Adipose tissue (tissue), 3 donors: ENCODE results near the gene VWA3B. TPM values are rescaled to one million over a fixed set of nuclear protein-coding genes. Genes with fewer than 3 reads are reported as not detected.

Experiments used
- H3K27ac ChIP-seq: one replicate; pipeline ENCODE4 v1.5.1; 2013; ENCODE audit warnings: low read depth, low read length
- WGBS, 3 donors: extraction: QIAGEN DNeasy Blood & Tissue Kit; methylation state at CpG; one replicate each; pipeline ENCODE4 v1.1.7; 2013; 5-methylcytosine and 5-hydroxymethylcytosine counted together
- polyA plus RNA-seq, 3 donors: library from polyadenylated mRNA; stranded (reverse); fragments of 200-250 nt; gene quantifications; one replicate each; pipeline ENCODE4 v1.2.3, GENCODE V29; 2013
- donor health status: healthy with polysubstance abuse.
- donor health status: Bipolar disorder and iron deficiency.
- donor health status: healthy.

Gene VWA3B
- polyA plus RNA-seq, 3 donors = 0.29 TPM; not detected in 2

DNA sequence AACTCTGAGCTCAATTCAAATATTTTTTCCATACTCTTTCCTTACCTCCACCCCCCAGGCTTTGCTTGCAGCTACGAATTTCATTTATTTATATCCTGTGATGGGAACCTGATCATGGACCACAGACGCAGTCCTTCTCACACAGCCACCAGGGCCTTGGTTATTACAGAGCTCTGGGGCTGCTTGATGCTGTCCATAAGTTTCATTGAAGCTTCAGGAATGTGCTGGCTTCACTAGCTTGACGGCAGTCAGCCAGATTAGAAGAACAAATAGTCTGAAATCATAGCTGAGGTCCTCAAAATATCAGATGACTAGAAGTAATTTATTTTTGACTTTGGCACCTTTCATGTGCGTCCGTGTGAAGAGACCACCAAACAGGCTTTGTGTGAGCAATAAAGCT is 104.9 kb downstream of the VWA3B start:
- 30 to 61% (median 50%) methylated on average over 5 of the region's 5 CpGs for WGBS, 3 donors
- H3K27ac ChIP-seq = no peak overlapping the region

DNA sequence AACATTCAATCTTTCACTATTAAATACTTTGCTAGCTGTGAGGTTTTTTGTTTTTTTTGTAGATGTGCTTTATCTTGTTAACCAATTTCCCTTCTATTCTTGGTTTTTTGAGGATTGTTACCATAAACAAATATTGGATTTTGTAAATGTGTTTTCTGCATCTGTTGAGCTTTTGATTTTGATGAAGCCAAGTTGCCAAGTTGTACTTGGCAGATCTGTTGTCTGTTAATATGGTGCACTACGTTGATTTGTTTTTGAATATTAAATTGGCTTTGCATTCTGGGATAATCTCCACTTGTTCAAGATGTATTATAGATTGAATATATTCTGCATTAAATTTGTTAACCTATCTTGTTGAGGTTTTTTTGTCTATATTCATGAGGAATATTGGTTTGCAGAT is 114.6 kb downstream of the VWA3B start:
- H3K27ac ChIP-seq = no peak overlapping the region
- 81 to 85% (median 83%) methylated on average over 1 of the region's 1 CpG for WGBS, 3 donors

DNA sequence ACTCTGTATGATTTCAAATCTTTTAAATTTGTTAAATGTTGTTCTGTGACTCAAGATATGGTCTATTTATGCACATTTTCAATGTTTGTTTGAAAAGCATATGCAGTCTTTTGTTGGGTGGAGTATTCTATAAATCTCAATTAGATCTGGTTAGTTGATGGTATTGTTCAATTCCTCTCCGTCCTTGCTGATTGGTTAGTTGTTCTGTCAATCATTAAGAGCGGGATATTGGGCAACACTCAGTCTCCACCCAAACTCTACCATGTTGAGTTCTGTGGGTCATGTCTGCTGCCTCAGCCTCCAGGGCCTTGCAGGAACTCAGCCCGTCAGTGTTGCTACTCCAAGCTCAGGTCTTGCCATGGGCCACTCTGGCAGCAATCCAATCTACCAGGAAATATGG is 118.9 kb downstream of the VWA3B start:
- WGBS, 3 donors = 92 to 94% (median 94%) methylated on average over 3 of the region's 3 CpGs
- no peak overlapping the region for H3K27ac ChIP-seq

DNA sequence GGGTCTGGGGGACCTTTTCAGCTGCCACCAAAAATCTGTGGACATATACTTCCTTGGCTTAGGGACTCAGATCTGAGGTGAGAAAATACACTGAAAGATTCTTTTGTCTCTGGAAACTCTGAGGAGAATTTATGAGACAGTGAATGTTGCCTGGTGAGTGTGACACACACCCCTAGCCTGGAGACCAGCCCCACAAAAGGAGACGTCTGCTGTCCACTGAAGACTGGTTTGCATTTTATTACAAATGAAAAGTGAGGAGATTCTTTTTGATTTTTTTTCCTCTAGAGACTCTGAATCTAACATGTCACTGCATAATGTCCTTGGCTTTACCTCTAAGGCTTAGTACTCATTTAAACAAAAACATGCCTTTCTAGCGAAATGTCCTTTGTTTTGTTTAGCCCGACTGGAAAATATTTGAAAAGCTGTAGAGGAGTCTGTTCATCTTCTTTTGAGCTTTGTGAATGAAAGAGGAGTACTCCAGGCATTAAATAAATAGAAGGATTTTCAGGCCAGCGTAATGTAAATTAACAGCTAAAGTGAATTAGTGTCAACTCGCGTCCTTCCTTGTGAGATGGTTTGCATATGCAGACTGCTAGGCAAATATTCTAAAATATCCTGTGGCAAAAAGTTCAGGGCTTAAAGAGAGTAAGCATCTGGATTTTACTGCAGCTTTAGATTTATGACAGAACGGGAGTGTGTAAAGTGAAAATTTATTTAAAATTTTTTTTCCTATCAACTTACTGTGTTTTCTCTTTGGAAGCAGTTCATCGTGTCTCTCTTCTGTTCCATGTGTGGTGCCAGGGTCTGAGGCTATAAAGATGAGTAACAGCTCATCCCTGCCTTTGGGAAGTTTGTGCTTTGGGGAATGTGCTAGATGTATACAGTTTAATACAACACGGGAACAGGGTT is 125.4 kb downstream of the VWA3B start:
- WGBS, 3 donors = 44 to 56% (median 54%) methylated on average over 9 of the region's 9 CpGs
- no peak overlapping the region for H3K27ac ChIP-seq

DNA sequence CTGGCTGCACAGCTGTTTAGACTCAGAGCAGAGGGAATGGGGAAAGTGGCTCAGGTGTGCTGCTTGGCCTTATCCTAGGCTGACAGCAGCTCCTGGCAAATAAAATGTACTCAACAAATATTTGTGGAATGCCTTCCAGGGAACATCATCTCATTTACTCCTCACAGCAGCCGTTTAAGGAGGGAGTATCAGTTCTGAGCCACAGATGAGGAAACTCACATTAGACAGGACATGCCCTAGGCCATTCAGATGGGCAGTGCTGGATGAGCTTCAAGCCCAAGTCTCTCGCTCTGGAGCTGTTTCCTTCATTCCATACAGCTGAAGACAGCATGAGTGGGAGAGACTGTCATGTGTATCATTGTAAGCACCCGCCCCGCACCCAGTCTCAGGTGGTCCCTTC is 129.6 kb downstream of the VWA3B start:
- WGBS, 3 donors = 50 to 73% (median 68%) methylated on average over 4 of the region's 4 CpGs
- H3K27ac ChIP-seq = no peak overlapping the region

DNA sequence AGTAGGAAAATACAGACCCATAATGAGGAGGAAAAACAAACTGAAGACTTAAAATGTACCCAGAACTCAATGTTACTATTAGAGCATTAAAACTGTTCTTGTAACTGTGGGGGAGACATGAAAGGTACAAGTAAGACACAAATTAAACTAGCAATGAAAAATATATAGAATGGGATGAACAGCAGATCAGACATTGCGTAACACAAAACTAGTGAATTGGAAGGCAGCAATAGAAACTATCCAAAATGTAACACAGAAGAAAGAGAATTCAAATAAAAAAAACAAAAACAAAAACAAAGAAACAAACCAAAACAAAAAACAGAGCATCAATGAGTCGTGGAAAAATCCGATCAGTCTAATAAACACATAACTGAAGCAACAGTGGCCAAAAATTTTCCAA is 132.2 kb downstream of the VWA3B start:
- WGBS, 3 donors = 92 to 98% (median 97%) methylated on average over 3 of the region's 3 CpGs
- no peak overlapping the region for H3K27ac ChIP-seq

DNA sequence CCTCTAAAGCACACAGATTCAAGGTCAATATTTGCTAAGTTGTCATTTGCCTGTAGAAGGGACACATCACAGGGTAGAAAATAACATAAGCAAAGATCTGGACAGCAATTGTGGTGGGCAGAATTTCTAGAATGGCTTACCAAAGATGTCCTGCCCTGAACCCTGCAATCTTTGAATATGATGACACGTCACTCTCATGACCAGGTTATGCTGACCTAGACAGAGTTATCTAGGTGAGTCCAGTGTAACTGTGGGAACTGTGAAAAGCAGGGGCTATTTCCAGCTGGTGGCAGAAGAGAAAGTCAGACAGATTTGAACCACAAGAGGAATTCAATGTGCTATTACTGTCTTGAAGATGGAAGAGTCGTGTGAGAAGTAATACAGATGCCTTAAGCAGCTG is 147.0 kb downstream of the VWA3B start:
- H3K27ac ChIP-seq = no peak overlapping the region
- 54 to 80% (median 69%) methylated on average over 2 of the region's 2 CpGs for WGBS, 3 donors

DNA sequence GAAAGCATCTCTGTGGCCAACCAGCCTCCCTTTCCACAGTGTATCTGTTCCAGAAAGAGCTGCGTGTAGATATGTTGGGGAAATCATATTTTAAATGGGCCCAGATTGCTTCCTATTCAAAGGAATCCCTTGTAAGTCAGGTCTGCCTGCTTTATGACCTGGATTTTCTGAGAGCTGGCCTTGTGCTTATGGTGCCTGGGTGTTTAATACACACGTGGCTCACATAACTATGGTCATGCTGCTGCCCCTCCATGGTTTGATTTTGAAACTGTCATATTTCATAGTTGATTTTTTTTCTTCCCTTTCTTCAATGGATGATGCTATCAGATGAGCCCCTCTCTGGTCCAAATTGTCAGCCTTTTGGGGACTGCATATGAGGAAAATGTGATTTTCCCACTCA is 147.8 kb downstream of the VWA3B start:
- 55 to 57% (median 55%) methylated on average over 2 of the region's 2 CpGs for WGBS, 3 donors
- no peak overlapping the region for H3K27ac ChIP-seq

DNA sequence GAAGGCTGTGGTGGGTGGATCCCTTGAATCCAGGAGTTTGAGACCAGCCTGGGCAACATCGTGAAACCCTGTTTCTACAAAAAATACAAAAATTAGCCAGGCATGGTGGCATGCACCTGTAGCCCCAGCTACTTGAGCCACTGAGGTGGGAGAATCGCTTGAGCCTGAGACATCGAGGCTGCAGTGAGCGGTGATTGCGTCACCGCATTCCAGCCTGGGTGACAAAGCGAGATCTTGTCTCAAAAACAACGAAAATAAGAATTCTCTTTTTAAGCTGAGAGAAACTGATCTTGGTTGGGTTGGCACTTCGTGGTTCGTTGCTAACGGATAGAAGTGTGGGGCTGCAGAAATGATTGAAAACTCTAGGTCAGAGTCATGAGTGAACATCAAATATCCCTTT is 150.0 kb downstream of the VWA3B start:
- no peak overlapping the region for H3K27ac ChIP-seq
- WGBS, 3 donors = 91 to 92% (median 92%) methylated on average over 11 of the region's 11 CpGs

DNA sequence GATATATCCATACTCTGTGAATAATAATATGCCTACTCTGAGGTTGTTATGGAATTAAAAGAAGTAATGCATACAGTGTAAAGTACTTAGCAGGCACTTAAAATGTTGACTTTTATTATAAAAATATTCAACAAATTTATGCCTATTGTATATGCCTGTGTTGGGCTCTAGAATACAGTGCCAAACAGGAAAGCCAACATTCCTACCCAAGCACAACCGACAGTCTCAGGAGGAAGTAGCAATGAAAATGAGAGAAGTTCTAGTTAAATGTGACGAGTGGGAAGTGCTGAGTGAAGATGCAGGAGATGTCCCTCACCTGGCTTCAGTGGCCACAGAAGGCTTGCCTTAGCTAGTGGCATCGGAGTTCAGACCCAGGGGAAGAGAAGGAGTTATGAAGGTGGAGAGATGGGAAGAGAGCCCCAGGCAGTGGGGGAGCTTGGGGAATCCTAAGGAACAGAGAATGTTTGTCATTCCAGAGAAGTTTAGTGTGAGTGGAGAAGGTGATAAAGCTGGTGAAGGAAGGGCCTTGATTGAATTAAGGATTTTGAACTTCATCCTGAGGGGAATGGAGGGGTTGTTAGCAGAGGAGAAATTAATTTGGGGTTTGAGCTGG is 153.9 kb downstream of the VWA3B start:
- no peak overlapping the region for H3K27ac ChIP-seq
- 46 to 53% (median 50%) methylated on average over 3 of the region's 3 CpGs for WGBS, 3 donors

DNA sequence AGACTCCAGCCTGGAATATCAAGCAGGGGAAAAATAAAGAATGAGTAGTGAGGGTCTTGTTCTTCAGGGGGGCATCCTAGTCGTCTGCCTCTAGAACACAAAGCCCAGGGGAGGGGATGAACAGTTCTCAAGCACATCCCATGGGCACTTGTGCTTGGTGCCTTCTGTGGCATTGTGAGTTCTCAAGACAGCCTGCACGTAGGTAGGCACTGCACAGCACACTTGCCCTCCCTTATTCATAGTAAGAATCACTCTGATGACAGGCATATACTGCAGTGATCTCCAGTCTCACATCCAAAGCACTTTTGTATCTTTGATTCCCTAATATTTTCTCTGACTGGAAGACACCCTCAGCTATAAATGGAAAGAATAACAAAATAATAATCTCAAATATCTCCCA is 154.6 kb downstream of the VWA3B start:
- H3K27ac ChIP-seq = no peak overlapping the region
- 60 to 67% (median 62%) methylated on average over 2 of the region's 2 CpGs for WGBS, 3 donors

DNA sequence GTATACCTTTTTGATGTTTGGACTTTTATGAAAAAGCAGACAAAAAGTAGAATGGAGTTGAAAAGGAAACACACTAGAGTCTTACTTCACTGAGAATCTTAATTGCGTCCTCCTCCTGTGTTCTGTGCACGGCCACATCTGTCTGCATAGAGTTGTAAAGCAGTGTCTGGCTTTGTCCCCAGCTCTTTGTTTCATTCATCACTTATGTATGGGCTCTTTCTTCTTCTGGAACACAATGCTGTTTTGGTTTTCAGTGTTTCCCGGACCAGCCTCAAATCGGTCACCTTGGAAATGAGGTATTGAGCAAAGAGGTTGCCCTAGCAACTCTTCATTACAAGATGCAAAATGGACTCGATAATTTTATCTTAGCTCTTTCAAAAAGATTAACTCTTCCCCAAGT is 155.0 kb downstream of the VWA3B start:
- WGBS, 3 donors = 79 to 88% (median 85%) methylated on average over 5 of the region's 5 CpGs
- no peak overlapping the region for H3K27ac ChIP-seq

DNA sequence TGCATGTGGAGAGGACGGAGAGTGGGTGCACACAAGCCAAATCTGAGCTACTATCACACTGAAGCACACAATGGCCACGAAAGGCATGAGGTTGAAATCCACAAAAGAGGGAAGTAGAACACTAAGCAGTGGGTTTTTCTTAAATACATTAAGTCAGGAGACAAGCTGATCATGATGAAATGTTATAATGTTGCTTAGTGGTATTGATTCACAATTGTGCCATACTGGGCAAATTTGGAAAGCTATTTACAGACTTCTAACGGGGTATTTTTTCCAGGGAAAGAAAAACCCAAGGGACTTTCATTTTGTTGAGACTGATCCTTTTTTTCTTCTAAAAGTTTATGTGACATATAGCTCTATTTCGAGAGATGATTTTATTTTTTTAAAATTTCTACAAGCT is 158.5 kb downstream of the VWA3B start:
- 64 to 73% (median 72%) methylated on average over 4 of the region's 4 CpGs for WGBS, 3 donors
- H3K27ac ChIP-seq = no peak overlapping the region

DNA sequence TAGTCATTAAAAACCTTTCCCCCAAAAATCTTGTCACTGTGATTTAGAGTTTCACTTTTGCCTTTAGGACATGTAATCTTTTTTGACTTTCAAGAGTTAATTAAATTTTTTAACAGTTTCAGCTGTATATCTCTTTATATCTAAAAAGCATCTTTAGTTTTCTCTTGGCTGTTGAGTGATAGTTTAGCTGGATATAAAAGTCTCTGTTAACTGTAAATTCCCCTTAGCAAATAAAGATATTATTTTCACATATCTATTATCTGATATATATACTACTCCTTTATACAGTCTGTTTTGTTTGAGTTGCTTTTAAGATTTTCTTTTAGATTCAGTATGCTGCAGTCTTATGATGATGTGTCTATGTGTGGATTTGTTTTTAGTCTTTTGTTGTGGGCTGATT is 160.4 kb downstream of the VWA3B start:
- H3K27ac ChIP-seq = no peak overlapping the region

DNA sequence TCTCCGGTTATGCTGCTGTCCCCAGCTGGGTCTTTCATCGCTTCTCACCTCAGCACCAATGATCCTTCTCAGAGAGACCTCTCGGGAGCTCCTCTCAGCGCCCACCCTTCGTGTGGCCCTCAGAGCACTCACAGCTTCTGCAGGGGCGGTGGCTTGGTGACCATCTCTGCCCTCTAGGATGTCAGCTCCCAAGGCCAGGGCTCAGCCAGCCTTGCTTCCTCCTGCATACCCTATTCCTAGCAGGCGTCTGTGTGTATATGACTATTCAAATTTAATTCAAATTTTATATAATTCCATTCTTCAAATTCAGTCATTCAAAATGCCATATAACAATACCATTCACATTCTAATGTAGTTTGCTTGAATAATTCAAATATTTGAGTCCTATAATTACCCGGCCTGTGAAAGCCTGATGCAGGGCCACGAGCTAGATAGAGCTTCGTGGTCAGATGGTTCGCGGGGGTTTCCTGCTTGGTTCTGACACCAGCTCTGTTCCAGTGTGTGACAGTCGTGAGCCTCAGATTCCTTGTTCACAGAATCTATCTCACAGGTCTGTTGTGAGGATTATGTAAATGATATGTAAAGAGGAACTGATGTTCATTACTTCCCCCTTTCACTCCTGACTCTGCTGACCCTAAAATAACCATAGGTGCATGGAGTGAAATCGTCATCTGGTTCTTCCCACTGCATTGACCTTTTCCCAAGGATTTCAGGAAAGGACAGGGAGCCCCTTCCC is 165.2 kb downstream of the VWA3B start:
- H3K27ac ChIP-seq = no peak overlapping the region
- WGBS, 3 donors = 78 to 86% (median 80%) methylated on average over 14 of the region's 14 CpGs

DNA sequence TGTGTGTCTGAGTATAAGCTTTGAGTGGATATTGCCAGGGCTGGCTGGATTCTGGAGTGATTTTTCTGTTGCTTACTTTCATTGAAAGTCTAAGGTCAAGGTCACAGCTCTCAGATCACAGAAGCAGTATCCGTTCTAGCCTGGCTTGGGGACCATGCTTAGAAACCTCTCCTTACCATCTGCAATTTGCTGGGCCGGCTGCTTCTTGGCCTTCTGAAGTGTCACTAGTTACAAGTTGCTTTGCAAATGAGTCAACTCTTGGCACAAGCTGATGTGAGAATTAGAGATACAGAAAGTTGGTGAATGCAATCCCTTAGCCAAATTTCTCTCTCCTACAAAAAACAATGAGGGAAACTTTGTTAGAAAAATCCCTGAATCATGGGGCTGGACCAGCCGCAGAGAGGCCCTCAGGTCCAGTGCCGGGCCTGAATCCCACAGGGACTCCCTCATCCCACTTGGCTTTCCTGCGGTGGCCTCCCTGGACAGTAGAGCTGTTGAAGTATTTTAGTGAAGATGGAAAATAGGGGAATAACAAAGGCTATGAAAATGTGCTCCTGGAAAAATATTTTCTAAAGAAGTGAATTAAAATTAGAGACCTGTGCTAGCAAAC is 166.6 kb downstream of the VWA3B start:
- H3K27ac ChIP-seq = no peak overlapping the region
- 52 to 61% (median 55%) methylated on average over 5 of the region's 5 CpGs for WGBS, 3 donors

DNA sequence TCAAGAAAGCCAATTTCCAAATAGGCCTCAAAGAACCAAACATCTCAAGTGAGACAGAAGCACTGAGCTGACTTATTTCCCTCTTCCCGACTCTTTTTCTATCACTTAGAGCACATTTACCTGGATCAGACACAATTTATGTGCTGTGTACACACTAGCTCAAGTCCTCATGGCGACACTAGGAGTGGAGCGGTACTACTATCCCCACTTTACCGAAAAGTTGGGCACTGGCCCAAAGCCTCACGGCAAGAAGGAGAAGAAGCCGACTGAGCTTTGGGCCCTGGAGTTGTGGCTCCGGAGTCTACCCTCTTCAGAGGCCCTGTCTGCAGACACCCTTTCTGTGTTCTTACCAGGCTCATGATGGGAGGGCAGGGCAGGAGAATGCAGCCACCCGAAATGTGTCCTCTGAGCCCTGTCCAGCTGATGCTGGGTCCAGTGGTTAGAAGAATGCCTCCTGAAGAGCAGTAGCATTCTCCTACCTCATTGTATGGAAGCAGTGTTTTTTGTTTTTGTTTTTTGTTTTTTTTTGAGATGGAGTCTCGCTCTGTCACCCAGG is 167.6 kb downstream of the VWA3B start:
- H3K27ac ChIP-seq = no peak overlapping the region

DNA sequence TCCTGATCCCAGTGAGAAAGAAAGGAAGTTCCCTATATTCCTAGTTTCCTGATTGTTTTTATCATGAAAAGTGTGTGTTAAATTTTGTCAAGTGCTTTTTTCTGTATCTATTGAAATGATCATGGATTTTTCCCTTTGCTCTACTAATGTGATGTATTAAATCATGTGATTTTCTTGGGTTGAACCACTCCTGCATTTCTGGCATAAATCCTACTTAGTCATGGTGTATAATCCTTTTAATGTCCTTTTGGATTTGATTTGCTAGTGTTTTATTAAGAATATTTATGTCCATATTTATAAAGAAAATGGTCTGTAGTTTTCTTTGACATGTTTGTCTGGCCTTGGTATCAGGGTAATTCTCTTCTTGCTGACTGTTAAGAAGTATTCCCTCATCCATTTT is 171.9 kb downstream of the VWA3B start:
- H3K27ac ChIP-seq = no peak overlapping the region

More for the DNA sequence above, 167.6 kb downstream of the VWA3B start:
- WGBS, 3 donors = 95 to 97% (median 97%) methylated on average over 9 of the region's 9 CpGs

DNA sequence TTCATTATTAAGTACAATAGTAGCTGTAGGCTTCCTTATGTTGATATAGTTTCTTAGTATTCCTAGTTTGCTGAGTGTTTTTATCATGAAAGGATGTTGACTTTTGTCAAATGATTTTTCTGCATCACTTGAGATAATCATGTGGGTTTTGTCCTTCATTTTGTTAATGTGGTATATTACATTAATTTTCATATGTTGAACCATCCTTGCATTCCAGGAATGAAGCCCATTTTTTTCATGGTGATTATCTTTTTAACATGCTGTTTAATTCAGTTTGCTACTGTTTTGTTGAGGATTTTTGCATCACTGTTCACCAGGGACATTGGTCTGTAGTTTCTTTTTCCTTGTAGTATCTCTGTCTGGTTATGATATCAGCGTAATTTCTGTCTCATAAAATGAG is 176.4 kb downstream of the VWA3B start:
- no peak overlapping the region for H3K27ac ChIP-seq
- 79 to 92% (median 86%) methylated on average over 1 of the region's 1 CpG for WGBS, 3 donors
